A549 (cell line): Measurements from ENCODE around the gene DPEP2.

ENCODE experiments used
- BHLHE40 ChIP-seq: IDR thresholded peaks from 2 replicates; pipeline ENCODE4 v1.6.1; 2012; ENCODE audit warnings: low read depth, low read length, inconsistent platforms
- CHD4 ChIP-seq: fragments of 200-600 bp; sonication (generic); IDR thresholded peaks from 2 replicates; pipeline ENCODE4 v1.6.1; 2016; ENCODE audit warnings: antibody characterized with exemption, mild to moderate bottlenecking, borderline replicate concordance
- CTCF ChIP-seq: fragments of >200 bp; sonication (Bioruptor Twin); formaldehyde crosslinking; IDR thresholded peaks from 3 replicates; pipeline ENCODE4 v1.5.1; 2016
- EP300 ChIP-seq, 2 experiments: fragments of >200 bp; sonication (Bioruptor Twin); formaldehyde crosslinking; IDR thresholded peaks; 2 replicates in 1 of 2; 3 replicates in 1 of 2; pipeline ENCODE4 v1.6.1; 2016 to 2017
- ESRRA ChIP-seq: fragments of 150-350 bp; IDR thresholded peaks from 2 replicates; pipeline ENCODE4 v1.6.1; 2014; ENCODE audit warnings: mild to moderate bottlenecking, low read length, borderline replicate concordance
- POLR2A ChIP-seq: IDR thresholded peaks from 2 replicates; pipeline ENCODE4 v1.6.1; 2012; ENCODE audit warnings: mild to moderate bottlenecking, low read length
- REST ChIP-seq: fragments of 200-600 bp; sonication (generic); IDR thresholded peaks from 2 replicates; pipeline ENCODE4 v1.6.1; 2016; ENCODE audit warnings: antibody characterized with exemption, mild to moderate bottlenecking, moderate library complexity
- RFX5 ChIP-seq: fragments of 450-650 bp; IDR thresholded peaks from 2 replicates; pipeline ENCODE4 v1.7.1; 2014; ENCODE audit warnings: antibody characterized with exemption, mild to moderate bottlenecking, moderate library complexity
- SMC3 ChIP-seq: fragments of >200 bp; sonication (Bioruptor Twin); formaldehyde crosslinking; IDR thresholded peaks from 3 replicates; pipeline ENCODE4 v1.6.1; 2018; ENCODE audit warnings: inconsistent platforms
- ZSCAN20 ChIP-seq: fragments of 250-450 bp; sonication (Bioruptor Pico); IDR thresholded peaks from 2 replicates; pipeline ENCODE4 v1.8.0; 2022; ENCODE audit warnings: mild to moderate bottlenecking, moderate library complexity

- TF ChIP-seq POLR2A (no peak), RFX5 (no peak), CTCF (no peak), BHLHE40 (no peak), SMC3 (no peak), EP300 (IDR thresholded peaks at IDR 0.05) (no peak), CHD4 (no peak), ZSCAN20 (no peak), ESRRA (no peak), REST (no peak)
Observed at GRCh38 chr16:68005786-68006286, 6.6 kb upstream of the DPEP2 start.
